AG08396 (cell line): ENCODE data around the gene GLE1.
"Not testable (repeated sequence)": the region's sequence is repeated elsewhere in the genome, so short reads cannot be mapped to it uniquely, and the experiment has no call there.

Experiments used
- DNase-seq: peaks from one replicate; pipeline ENCODE4 v3.0.0; 2012; ENCODE audit warnings: low spot score, mixed read lengths

GLE1 gene

GRCh38 chr9:128551657-128552152, 47.2 kb downstream of the GLE1 start:
- DNase-seq, result no peak

- peak; percentile 99 for DNase-seq
Measured at GRCh38 chr9:128552153-128552743, 47.7 kb downstream of the GLE1 start, which contains the start of gene SPTAN1. TSS of gene SPTAN1 (plus strand) at chr9:128552587. CDS start at chr9:128566741, 14,154 bp downstream.

- DNase-seq, result peak; percentile 40
Measured at GRCh38 chr9:128552744-128553440, 48.4 kb downstream of the GLE1 start.

GRCh38 chr9:128553728-128554127, 49.2 kb downstream of the GLE1 start:
- peak; percentile 36 for DNase-seq

- peak; percentile 86 for DNase-seq
Measured at GRCh38 chr9:128554155-128554862, 49.8 kb downstream of the GLE1 start.

- peak; percentile 54 for DNase-seq
Measured at GRCh38 chr9:128555180-128555721, 50.7 kb downstream of the GLE1 start.

- no peak for DNase-seq
Measured at GRCh38 chr9:128556276-128556675, 51.8 kb downstream of the GLE1 start.

- DNase-seq, result no peak
Measured at GRCh38 chr9:128556926-128557634, 52.6 kb downstream of the GLE1 start.

- peak; percentile 62 for DNase-seq
Measured at GRCh38 chr9:128558431-128559310, 54.2 kb downstream of the GLE1 start.

GRCh38 chr9:128565578-128565977, 61.1 kb downstream of the GLE1 start:
- no peak for DNase-seq

GRCh38 chr9:128568470-128569078, 64.1 kb downstream of the GLE1 start:
- no peak for DNase-seq

GRCh38 chr9:128575469-128575868, 71.0 kb downstream of the GLE1 start:
- no peak for DNase-seq

GRCh38 chr9:128575916-128576315, 71.4 kb downstream of the GLE1 start:
- no peak for DNase-seq

- no peak for DNase-seq
Measured at GRCh38 chr9:128577206-128577605, 72.7 kb downstream of the GLE1 start.

- DNase-seq, result no peak
Measured at GRCh38 chr9:128579194-128579593, 74.7 kb downstream of the GLE1 start.

- no peak for DNase-seq
Measured at GRCh38 chr9:128580731-128581130, 76.2 kb downstream of the GLE1 start.

GRCh38 chr9:128585155-128585554, 80.6 kb downstream of the GLE1 start:
- DNase-seq, result not testable (repeated sequence)

GRCh38 chr9:128586934-128587333, 82.4 kb downstream of the GLE1 start:
- DNase-seq, result not testable (repeated sequence)

- DNase-seq, result no peak
Measured at GRCh38 chr9:128587453-128587852, 82.9 kb downstream of the GLE1 start.

GRCh38 chr9:128588581-128589233, 84.2 kb downstream of the GLE1 start:
- no peak for DNase-seq
